B cell (primary cell): ENCODE measurements around the gene ADAMTS2.

Experiments
- EZH2 ChIP-seq: IDR thresholded peaks from 2 replicates; pipeline ENCODE4 v1.6.1; 2012; ENCODE audit warnings: borderline replicate concordance, low read depth, mild to moderate bottlenecking, moderate library complexity, low read length; ENCODE audit not compliant: insufficient read depth, poor library complexity, severe bottlenecking
- TF ChIP-seq, protein P1 (sequence below): fragments of 200-600 bp; IDR thresholded peaks from one replicate; pipeline ENCODE4 v1.8.0; 2022; ENCODE audit warnings: antibody characterized with exemption, mild to moderate bottlenecking

- TF ChIP-seq, protein P1, sequence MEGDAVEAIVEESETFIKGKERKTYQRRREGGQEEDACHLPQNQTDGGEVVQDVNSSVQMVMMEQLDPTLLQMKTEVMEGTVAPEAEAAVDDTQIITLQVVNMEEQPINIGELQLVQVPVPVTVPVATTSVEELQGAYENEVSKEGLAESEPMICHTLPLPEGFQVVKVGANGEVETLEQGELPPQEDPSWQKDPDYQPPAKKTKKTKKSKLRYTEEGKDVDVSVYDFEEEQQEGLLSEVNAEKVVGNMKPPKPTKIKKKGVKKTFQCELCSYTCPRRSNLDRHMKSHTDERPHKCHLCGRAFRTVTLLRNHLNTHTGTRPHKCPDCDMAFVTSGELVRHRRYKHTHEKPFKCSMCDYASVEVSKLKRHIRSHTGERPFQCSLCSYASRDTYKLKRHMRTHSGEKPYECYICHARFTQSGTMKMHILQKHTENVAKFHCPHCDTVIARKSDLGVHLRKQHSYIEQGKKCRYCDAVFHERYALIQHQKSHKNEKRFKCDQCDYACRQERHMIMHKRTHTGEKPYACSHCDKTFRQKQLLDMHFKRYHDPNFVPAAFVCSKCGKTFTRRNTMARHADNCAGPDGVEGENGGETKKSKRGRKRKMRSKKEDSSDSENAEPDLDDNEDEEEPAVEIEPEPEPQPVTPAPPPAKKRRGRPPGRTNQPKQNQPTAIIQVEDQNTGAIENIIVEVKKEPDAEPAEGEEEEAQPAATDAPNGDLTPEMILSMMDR = no peak
- TF ChIP-seq EZH2 = no peak
These were observed 2.3 kb upstream of the ADAMTS2 start for GRCh38 chr5:179347581-179347980.
